ENCODE measurements around the gene CDK2AP2. TPM values are rescaled to one million over a fixed set of nuclear protein-coding genes. Genes with fewer than 3 reads are reported as not detected.

The CDK2AP2 gene
- total RNA-seq, 2 donors from 2014 or later: 65.0 to 71.7 TPM

GRCh38 chr11:67463680-67464410 is 44.1 kb downstream of the CDK2AP2 start:
- Mint-ChIP-seq H3K9me3 (no peaks in the 10 kb centered on the region), H3K4me3 (peak overlapping the region; percentile 78), H3K27me3 (no peaks in the 10 kb centered on the region), H3K36me3 (ENCODE audit: low read depth) (peaks cover 16% of the 10 kb centered on the region), H3K4me1 (peaks cover 21% of the 10 kb centered on the region), H3K27ac (peak overlapping the region; percentile 81)
- ATAC-seq (replicated peaks): no peak

GRCh38 chr11:67463186-67463585 is 44.8 kb downstream of the CDK2AP2 start:
- Mint-ChIP-seq H3K4me3 (no peak overlapping the region), H3K27me3 (no peaks in the 10 kb centered on the region), H3K36me3 (ENCODE audit: low read depth) (peaks cover 16% of the 10 kb centered on the region), H3K9me3 (no peaks in the 10 kb centered on the region), H3K27ac (no peak overlapping the region), H3K4me1 (peaks cover 18% of the 10 kb centered on the region)
- no peak for ATAC-seq (replicated peaks)

GRCh38 chr11:67458266-67458665 is 49.7 kb downstream of the CDK2AP2 start:
- Mint-ChIP-seq H3K36me3 (ENCODE audit: low read depth) (no peaks in the 10 kb centered on the region), H3K4me1 (no peaks in the 10 kb centered on the region), H3K27ac (no peak overlapping the region), H3K27me3 (no peaks in the 10 kb centered on the region), H3K9me3 (no peaks in the 10 kb centered on the region), H3K4me3 (no peak overlapping the region)
- ATAC-seq (replicated peaks): no peak

GRCh38 chr11:67457453-67457852 is 50.5 kb downstream of the CDK2AP2 start:
- Mint-ChIP-seq H3K27ac (no peak overlapping the region), H3K4me3 (no peak overlapping the region), H3K9me3 (no peaks in the 10 kb centered on the region), H3K27me3 (no peaks in the 10 kb centered on the region), H3K36me3 (ENCODE audit: low read depth) (no peaks in the 10 kb centered on the region), H3K4me1 (no peaks in the 10 kb centered on the region)
- ATAC-seq (replicated peaks): no peak

Other genes starting within 250 kb of the CDK2AP2 start
- gene GRK2, start 241.7 kb downstream of the CDK2AP2 start, total RNA-seq: 100 to 1,000 TPM; 197 to 265 TPM
- gene ANKRD13D, start 218.9 kb downstream of the CDK2AP2 start, total RNA-seq: 100 to 1,000 TPM; 102 to 137 TPM
- 10 to 100 TPM; 15.8 to 22.0 TPM for gene SSH3, start 204.6 kb downstream of the CDK2AP2 start, total RNA-seq
- gene POLD4, start 154.6 kb downstream of the CDK2AP2 start, total RNA-seq: 10 to 100 TPM; 32.4 to 60.2 TPM
- gene CLCF1, start 134.6 kb downstream of the CDK2AP2 start, total RNA-seq: 1 to 10 TPM in 1 of 2 donors, under 1 TPM in 1; 0.22 to 1.1 TPM
- 10 to 100 TPM; 32.0 to 37.5 TPM for gene RAD9A, start 116.2 kb downstream of the CDK2AP2 start, total RNA-seq
- 100 to 1,000 TPM; 220 to 322 TPM for gene PPP1CA, start 106.3 kb downstream of the CDK2AP2 start, total RNA-seq
- 100 to 1,000 TPM; 155 to 197 TPM for gene TBC1D10C, start 104.1 kb downstream of the CDK2AP2 start, total RNA-seq
- 10 to 100 TPM in 1 of 2 donors, 1 to 10 TPM in 1; 2.0 to 10.6 TPM for gene CARNS1, start 92.5 kb downstream of the CDK2AP2 start, total RNA-seq
- 10 to 100 TPM; 62.3 to 63.0 TPM for gene RPS6KB2, start 79.7 kb downstream of the CDK2AP2 start, total RNA-seq
- 100 to 1,000 TPM; 112 to 228 TPM for gene PTPRCAP, start 70.5 kb downstream of the CDK2AP2 start, total RNA-seq
- 100 to 1,000 TPM; 303 to 326 TPM for gene CORO1B, start 64.7 kb downstream of the CDK2AP2 start, total RNA-seq
- gene GPR152, start 55.4 kb downstream of the CDK2AP2 start, total RNA-seq: not detected
- 1 to 10 TPM in 1 of 2 donors, under 1 TPM in 1; 0.32 to 2.2 TPM for gene CABP4, start 52.8 kb downstream of the CDK2AP2 start, total RNA-seq
- 10 to 100 TPM; 30.0 to 83.0 TPM for gene TMEM134, start 38.9 kb downstream of the CDK2AP2 start, total RNA-seq
- gene AIP, start 25.1 kb downstream of the CDK2AP2 start, total RNA-seq: 100 to 1,000 TPM; 152 to 186 TPM
- 100 to 1,000 TPM in 1 of 2 donors, 10 to 100 TPM in 1; 97.9 to 111 TPM for gene PITPNM1, start 2.8 kb downstream of the CDK2AP2 start, total RNA-seq
- not detected for gene CABP2, start 15.3 kb upstream of the CDK2AP2 start, total RNA-seq
- gene GSTP1, start 75.7 kb upstream of the CDK2AP2 start, total RNA-seq: 100 to 1,000 TPM; 187 to 394 TPM
- gene NDUFV1, start 98.8 kb upstream of the CDK2AP2 start, total RNA-seq: 100 to 1,000 TPM; 160 to 238 TPM
- 10 to 100 TPM; 12.0 to 23.1 TPM for gene NUDT8, start 121.8 kb upstream of the CDK2AP2 start, total RNA-seq
- not detected for gene TBX10, start 131.6 kb upstream of the CDK2AP2 start, total RNA-seq
- under 1 TPM in 1 of 2 donors, not detected in 1; 0.80 TPM for gene ACY3, start 142.6 kb upstream of the CDK2AP2 start, total RNA-seq
- gene ALDH3B2, start 166.5 kb upstream of the CDK2AP2 start, total RNA-seq: not detected